Keratinocyte (primary cell): ENCODE results near the gene LUC7L3. TPM values are rescaled to one million over a fixed set of nuclear protein-coding genes. Genes with fewer than 3 reads are reported as not detected.

Experiments
- DNase-seq: peaks from one replicate; pipeline ENCODE4 v3.0.0-alpha.2; 2011; ENCODE audit warnings: low read depth, missing footprints, low spot score
- FAIRE-seq: peaks from 2 replicates; lab custom pipeline; 2011; peaks lifted over from hg19 to GRCh38; lab: Jason Lieb, UNC
- H2AFZ ChIP-seq: 2 replicates; pipeline ENCODE4 v1.6.0; 2012; ENCODE audit warnings: low read length, control low read depth, inconsistent platforms; ENCODE audit not compliant: control insufficient read depth
- H3K27ac ChIP-seq: 2 replicates; pipeline ENCODE4 v1.5.1; 2011; ENCODE audit warnings: low read length; ENCODE audit not compliant: control insufficient read depth, insufficient read depth
- H3K27me3 ChIP-seq: 3 replicates; pipeline ENCODE4 v1.6.0; 2011; ENCODE audit warnings: low read length; ENCODE audit not compliant: control insufficient read depth, insufficient read depth; ENCODE audit errors: extremely low read depth
- H3K36me3 ChIP-seq, 2 experiments: 2 replicates in 1 of 2; 3 replicates in 1 of 2; pipeline ENCODE4 v1.5.1; 2011; ENCODE audit warnings: low read length in 2 of 2, mild to moderate bottlenecking in 1 of 2; ENCODE audit not compliant: control insufficient read depth in 2 of 2, insufficient read depth in 2 of 2; ENCODE audit errors: extremely low read depth in 1 of 2
- H3K4me1 ChIP-seq: 3 replicates; pipeline ENCODE4 v1.5.1; 2011; ENCODE audit warnings: low read length; ENCODE audit not compliant: control insufficient read depth, insufficient read depth; ENCODE audit errors: extremely low read depth
- H3K4me2 ChIP-seq: 3 replicates; pipeline ENCODE4 v1.6.0; 2011; ENCODE audit warnings: low read depth, low read length; ENCODE audit not compliant: control insufficient read depth, insufficient read depth; ENCODE audit errors: extremely low read depth
- H3K4me3 ChIP-seq, 3 experiments: fragments of 200-600 bp in 1 of 3; sonication (generic) in 1 of 3; 2 replicates in 2 of 3; 3 replicates in 1 of 3; pipeline ENCODE4 v1.5.1; 2011 to 2016; ENCODE audit warnings: low read length in 3 of 3, mild to moderate bottlenecking in 3 of 3, control low read depth in 2 of 3, inconsistent platforms in 1 of 3, low read depth in 1 of 3, mixed read lengths in 1 of 3, mixed run types in 1 of 3, moderate library complexity in 1 of 3; ENCODE audit not compliant: control insufficient read depth in 2 of 3, insufficient read depth in 2 of 3; ENCODE audit errors: extremely low read depth in 1 of 3
- H3K79me2 ChIP-seq: 2 replicates; pipeline ENCODE4 v1.6.0; 2012; ENCODE audit warnings: low read length; ENCODE audit not compliant: control insufficient read depth, insufficient read depth
- H3K9ac ChIP-seq: 3 replicates; pipeline ENCODE4 v1.6.0; 2011; ENCODE audit warnings: low read length; ENCODE audit not compliant: control insufficient read depth, insufficient read depth; ENCODE audit errors: extremely low read depth
- H3K9me1 ChIP-seq: 3 replicates; pipeline ENCODE4 v1.6.0; 2011; ENCODE audit warnings: low read length; ENCODE audit not compliant: control insufficient read depth, insufficient read depth; ENCODE audit errors: extremely low read depth
- H3K9me3 ChIP-seq: 2 replicates; pipeline ENCODE4 v1.5.1; 2012; ENCODE audit warnings: low read depth, low read length; ENCODE audit not compliant: control insufficient read depth
- H4K20me1 ChIP-seq: 3 replicates; pipeline ENCODE4 v1.6.0; 2011; ENCODE audit warnings: low read length; ENCODE audit not compliant: control insufficient read depth, insufficient read depth; ENCODE audit errors: extremely low read depth
- EZH2 ChIP-seq: IDR thresholded peaks from one replicate; pipeline ENCODE4 v1.6.1; 2012; ENCODE audit warnings: inconsistent platforms, mild to moderate bottlenecking, low read length, moderate library complexity
- dilution Hi-C: fragments of 300-500 bp; cut with MboI; formaldehyde crosslinking; loops from one replicate; pipeline ENCODE4 v1.7.0; 2020; ENCODE audit warnings: low sequenced_read_pairs; ENCODE audit not compliant: extremely low pct_ligation_motif_present
- polyA plus RNA-seq, 5 experiments: library from polyadenylated mRNA; depleted of rRNA in 3 of 5; stranded (reverse) in 3 of 5; stranded (forward) in 1 of 5; unstranded in 1 of 5; fragments of >200 nt; gene quantifications; 1 replicate in 1 of 5; 2 replicates in 3 of 5; 3 replicates in 1 of 5; pipeline versions ENCODE4 v1.2.1 to v1.2.3, GENCODE V29; 2011 to 2012; ENCODE audit warnings: missing spikeins in 2 of 5, low read depth in 1 of 5, low replicate concordance in 1 of 5
- TF ChIP-seq, protein P1 (sequence below), 3 experiments: IDR thresholded peaks in 1 of 3; conservative IDR thresholded peaks in 1 of 3; optimal IDR thresholded peaks in 1 of 3; 2 replicates in 2 of 3; 3 replicates in 1 of 3; pipeline versions ENCODE3 to v1.5.1; 2011; ENCODE audit warnings: low read length in 3 of 3, mild to moderate bottlenecking in 3 of 3, moderate library complexity in 2 of 3, control low read depth in 1 of 3, inconsistent platforms in 1 of 3; ENCODE audit not compliant: insufficient read depth in 2 of 3; ENCODE audit errors: extremely low read depth in 1 of 3

LUC7L3 gene
- polyA plus RNA-seq, 1 donor (not counting 4 experiments of a cell fraction or from before 2014, with no cell fraction given) = 92.4 TPM

DNA sequence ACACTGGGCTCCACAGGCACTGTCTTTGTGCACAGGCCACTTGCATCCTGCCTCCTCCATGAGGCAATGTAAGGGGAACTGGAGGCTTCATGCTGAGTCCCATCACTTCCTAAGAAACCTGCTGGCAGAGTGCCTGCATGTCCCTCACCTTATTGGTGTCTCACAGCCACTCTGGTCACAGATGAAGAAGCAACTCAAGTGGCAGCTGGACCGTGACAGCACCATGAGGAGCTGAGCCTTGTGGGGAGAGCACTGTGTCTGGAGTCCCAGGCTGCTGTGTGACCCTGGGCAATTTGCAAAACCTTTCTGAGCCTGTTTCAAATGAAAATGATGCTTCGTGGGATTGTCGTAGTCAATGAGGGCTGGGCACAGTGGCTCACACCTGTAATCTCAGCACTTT lies 31.2 kb upstream of the LUC7L3 start:
- FAIRE-seq (no peak), DNase-seq (no peak)
- H3K9ac ChIP-seq = no peak overlapping the region
- H3K9me3 ChIP-seq = no peaks in the 10 kb centered on the region
- H3K4me1 ChIP-seq = peaks cover 21% of the 10 kb centered on the region
- no peaks in the 10 kb centered on the region for H4K20me1 ChIP-seq
- no peak overlapping the region for H3K4me2 ChIP-seq
- H3K9me1 ChIP-seq = no peaks in the 10 kb centered on the region
- no peak overlapping the region for H3K27ac ChIP-seq
- TF ChIP-seq, protein P1, sequence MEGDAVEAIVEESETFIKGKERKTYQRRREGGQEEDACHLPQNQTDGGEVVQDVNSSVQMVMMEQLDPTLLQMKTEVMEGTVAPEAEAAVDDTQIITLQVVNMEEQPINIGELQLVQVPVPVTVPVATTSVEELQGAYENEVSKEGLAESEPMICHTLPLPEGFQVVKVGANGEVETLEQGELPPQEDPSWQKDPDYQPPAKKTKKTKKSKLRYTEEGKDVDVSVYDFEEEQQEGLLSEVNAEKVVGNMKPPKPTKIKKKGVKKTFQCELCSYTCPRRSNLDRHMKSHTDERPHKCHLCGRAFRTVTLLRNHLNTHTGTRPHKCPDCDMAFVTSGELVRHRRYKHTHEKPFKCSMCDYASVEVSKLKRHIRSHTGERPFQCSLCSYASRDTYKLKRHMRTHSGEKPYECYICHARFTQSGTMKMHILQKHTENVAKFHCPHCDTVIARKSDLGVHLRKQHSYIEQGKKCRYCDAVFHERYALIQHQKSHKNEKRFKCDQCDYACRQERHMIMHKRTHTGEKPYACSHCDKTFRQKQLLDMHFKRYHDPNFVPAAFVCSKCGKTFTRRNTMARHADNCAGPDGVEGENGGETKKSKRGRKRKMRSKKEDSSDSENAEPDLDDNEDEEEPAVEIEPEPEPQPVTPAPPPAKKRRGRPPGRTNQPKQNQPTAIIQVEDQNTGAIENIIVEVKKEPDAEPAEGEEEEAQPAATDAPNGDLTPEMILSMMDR (optimal IDR thresholded peaks at IDR 0.05 in 1 of 3, IDR thresholded peaks at IDR 0.05 in 1 of 3, conservative IDR thresholded peaks at IDR 0.05 in 1 of 3; ENCODE audit: extremely low read depth in 1 of 3, insufficient read depth in 2 of 3, low read length in 3 of 3) = no peak
- TF ChIP-seq EZH2 = no peak
- H3K27me3 ChIP-seq = no peaks in the 10 kb centered on the region
- H2AFZ ChIP-seq = no peak overlapping the region
- H3K79me2 ChIP-seq = no peaks in the 10 kb centered on the region
- H3K36me3 ChIP-seq = peaks cover 7 to 32% of the 10 kb centered on the region in 2 experiments
- dilution Hi-C loops = no loop called here
- no peak overlapping the region for H3K4me3 ChIP-seq

DNA sequence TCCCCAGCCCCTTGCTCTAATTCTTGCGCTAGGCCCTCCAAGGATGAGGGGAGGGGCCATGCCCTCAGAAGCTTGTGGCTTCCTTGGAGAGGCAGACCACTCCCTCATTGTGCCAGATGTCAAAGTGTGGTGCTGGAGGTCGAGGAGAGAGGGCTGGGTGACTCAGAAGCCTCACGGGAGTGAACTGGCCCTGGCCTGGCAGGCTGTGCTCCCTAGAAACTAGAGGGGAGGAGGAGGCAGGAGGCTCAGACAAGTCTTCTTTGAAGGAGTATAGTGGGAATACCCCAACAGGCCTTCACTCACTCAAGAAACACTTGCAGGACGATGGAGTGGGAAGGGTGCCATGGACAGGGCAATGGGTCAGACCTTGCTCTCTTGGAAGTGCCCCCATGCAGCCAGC lies 30.2 kb upstream of the LUC7L3 start:
- H3K4me1 ChIP-seq = peaks cover 21% of the 10 kb centered on the region

More for the DNA sequence above, 30.2 kb upstream of the LUC7L3 start:
- H3K9me3 ChIP-seq = no peaks in the 10 kb centered on the region
- no peaks in the 10 kb centered on the region for H3K27me3 ChIP-seq
- no peak for FAIRE-seq
- dilution Hi-C loops = no loop called here
- H3K4me2 ChIP-seq = no peak overlapping the region
- no peak for DNase-seq
- no peak for TF ChIP-seq EZH2
- TF ChIP-seq, protein P1 (optimal IDR thresholded peaks at IDR 0.05 in 1 of 3, IDR thresholded peaks at IDR 0.05 in 1 of 3, conservative IDR thresholded peaks at IDR 0.05 in 1 of 3; ENCODE audit: extremely low read depth in 1 of 3, insufficient read depth in 2 of 3, low read length in 3 of 3) = no peak
- no peak overlapping the region for H3K9ac ChIP-seq
- no peaks in the 10 kb centered on the region for H4K20me1 ChIP-seq
- no peaks in the 10 kb centered on the region for H3K79me2 ChIP-seq
- no peak overlapping the region for H3K27ac ChIP-seq
- H2AFZ ChIP-seq = no peak overlapping the region
- peaks cover 11 to 37% of the 10 kb centered on the region in 2 experiments for H3K36me3 ChIP-seq
- no peaks in the 10 kb centered on the region for H3K9me1 ChIP-seq
- H3K4me3 ChIP-seq = no peak overlapping the region
